Measurements from ENCODE around the gene MRC1. TPM values are rescaled to one million over a fixed set of nuclear protein-coding genes. Genes with fewer than 3 reads are reported as not detected.

MRC1 gene
- total and polyA plus RNA-seq, 4 donors = 14.0 to 161 (median 43.6) TPM

DNA sequence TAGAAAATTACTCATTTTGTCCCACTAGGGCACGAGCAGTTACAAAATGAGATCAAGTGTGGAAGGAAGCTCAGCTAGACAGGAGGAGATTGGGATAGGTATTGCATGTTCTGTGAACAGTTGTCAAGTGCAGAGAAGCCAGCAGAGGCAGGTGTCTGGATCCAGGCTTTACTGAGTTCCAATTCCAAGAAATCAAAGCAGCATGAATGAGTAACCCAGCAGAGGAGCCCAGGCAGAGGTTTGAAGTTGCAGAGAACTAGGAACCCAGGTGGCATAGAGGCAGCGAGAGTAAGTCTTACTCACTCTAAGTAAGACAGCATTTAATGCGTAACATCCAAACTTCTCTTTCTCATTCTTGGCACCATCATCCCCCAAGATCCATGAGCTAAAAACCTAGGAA lies 11.8 kb downstream of the MRC1 start:
- no peak for TF ChIP-seq CTCF (IDR thresholded peaks at IDR 0.05; ENCODE audit: control extremely low read depth, extremely low read depth)
- Histone ChIP-seq H3K4me3 (no peak overlapping the region), H3K36me3 (ENCODE audit: control insufficient read depth in 4 of 4, insufficient read depth in 4 of 4, low read length in 4 of 4) (no peaks in the 10 kb centered on the region), H3K9me3 (ENCODE audit: control insufficient read depth in 4 of 4, insufficient read depth in 3 of 4, low read length in 3 of 4) (no peaks in the 10 kb centered on the region), H3K27ac (ENCODE audit: low read depth in 1 of 2, low read length in 1 of 2) (no peak overlapping the region), H3K9ac (ENCODE audit: insufficient read depth in 1 of 2, low read length in 2 of 2) (no peak overlapping the region), H3K27me3 (ENCODE audit: control insufficient read depth in 3 of 3, insufficient read depth in 3 of 3, low read length in 2 of 3) (no peaks in the 10 kb centered on the region), H3K4me1 (ENCODE audit: control insufficient read depth in 5 of 5, insufficient read depth in 5 of 5, low read length in 5 of 5) (no peaks in the 10 kb centered on the region)
- 79 to 83% methylated on average over 3 of the region's 3 CpGs for WGBS, 2 donors
- ATAC-seq (ENCODE audit: insufficient read depth, low FRiP score) (no peak), DNase-seq (no peak)

- H3K27me3 ChIP-seq (ENCODE audit: control insufficient read depth in 3 of 3, insufficient read depth in 3 of 3, low read length in 2 of 3) = no peaks in the 10 kb centered on the region
- 31 to 46% methylated on average over 1 of the region's 1 CpG for WGBS, 2 donors
- ATAC-seq (ENCODE audit: insufficient read depth, low FRiP score) = no peak
Measured at GRCh38 chr10:17821893-17822292, 12.7 kb downstream of the MRC1 start.

GRCh38 chr10:17831341-17831740 lies 22.2 kb downstream of the MRC1 start:
- no peak for ATAC-seq (ENCODE audit: insufficient read depth, low FRiP score)
- no peak for TF ChIP-seq CTCF (IDR thresholded peaks at IDR 0.05; ENCODE audit: control extremely low read depth, extremely low read depth)
- Histone ChIP-seq H3K9me3 (ENCODE audit: control insufficient read depth in 4 of 4, insufficient read depth in 3 of 4, low read length in 3 of 4) (no peaks in the 10 kb centered on the region), H3K9ac (ENCODE audit: insufficient read depth in 1 of 2, low read length in 2 of 2) (no peak overlapping the region), H3K4me1 (ENCODE audit: control insufficient read depth in 5 of 5, insufficient read depth in 5 of 5, low read length in 5 of 5) (no peaks in the 10 kb centered on the region), H3K27ac (ENCODE audit: low read depth in 1 of 2, low read length in 1 of 2) (no peak overlapping the region), H3K4me3 (no peak overlapping the region), H3K27me3 (ENCODE audit: control insufficient read depth in 3 of 3, insufficient read depth in 3 of 3, low read length in 2 of 3) (peaks cover 0 to 3% (median 0%) of the 10 kb centered on the region in 3 donors), H3K36me3 (ENCODE audit: control insufficient read depth in 4 of 4, insufficient read depth in 4 of 4, low read length in 4 of 4) (no peaks in the 10 kb centered on the region)
- DNase-seq = no peak
- WGBS, 2 donors = 38 to 68% methylated on average over 1 of the region's 1 CpG

More at GRCh38 chr10:17821893-17822292, 12.7 kb downstream of the MRC1 start:
- Histone ChIP-seq H3K4me3 (no peak overlapping the region), H3K4me1 (ENCODE audit: control insufficient read depth in 5 of 5, insufficient read depth in 5 of 5, low read length in 5 of 5) (no peaks in the 10 kb centered on the region), H3K36me3 (ENCODE audit: control insufficient read depth in 4 of 4, insufficient read depth in 4 of 4, low read length in 4 of 4) (no peaks in the 10 kb centered on the region), H3K9ac (ENCODE audit: insufficient read depth in 1 of 2, low read length in 2 of 2) (no peak overlapping the region), H3K9me3 (ENCODE audit: control insufficient read depth in 4 of 4, insufficient read depth in 3 of 4, low read length in 3 of 4) (no peaks in the 10 kb centered on the region), H3K27ac (ENCODE audit: low read depth in 1 of 2, low read length in 1 of 2) (no peak overlapping the region)
- DNase-seq = no peak
- TF ChIP-seq CTCF (IDR thresholded peaks at IDR 0.05; ENCODE audit: control extremely low read depth, extremely low read depth) = no peak

- DNase-seq = no peak
- TF ChIP-seq CTCF (IDR thresholded peaks at IDR 0.05; ENCODE audit: control extremely low read depth, extremely low read depth) = no peak
- no peaks in the 10 kb centered on the region for H3K4me1 ChIP-seq (ENCODE audit: control insufficient read depth in 5 of 5, insufficient read depth in 5 of 5, low read length in 5 of 5)
Measured at GRCh38 chr10:17831896-17832295, 22.7 kb downstream of the MRC1 start.

More at GRCh38 chr10:17831896-17832295, 22.7 kb downstream of the MRC1 start:
- H3K27ac ChIP-seq (ENCODE audit: low read depth in 1 of 2, low read length in 1 of 2) = no peak overlapping the region
- H3K36me3 ChIP-seq (ENCODE audit: control insufficient read depth in 4 of 4, insufficient read depth in 4 of 4, low read length in 4 of 4) = no peaks in the 10 kb centered on the region
- no peak overlapping the region for H3K4me3 ChIP-seq
- H3K9ac ChIP-seq (ENCODE audit: insufficient read depth in 1 of 2, low read length in 2 of 2) = no peak overlapping the region
- peaks cover 0 to 3% (median 0%) of the 10 kb centered on the region in 3 donors for H3K27me3 ChIP-seq (ENCODE audit: control insufficient read depth in 3 of 3, insufficient read depth in 3 of 3, low read length in 2 of 3)
- WGBS, 2 donors = 74 to 88% methylated on average over 6 of the region's 6 CpGs
- no peaks in the 10 kb centered on the region for H3K9me3 ChIP-seq (ENCODE audit: control insufficient read depth in 4 of 4, insufficient read depth in 3 of 4, low read length in 3 of 4)
- no peak for ATAC-seq (ENCODE audit: insufficient read depth, low FRiP score)
